Measurements from ENCODE around the gene TPSB2. TPM values are rescaled to one million over a fixed set of nuclear protein-coding genes. Genes with fewer than 3 reads are reported as not detected.
"Not testable (repeated sequence)": the region's sequence is repeated elsewhere in the genome, so short reads cannot be mapped to it uniquely, and the experiment has no call there.

The TPSB2 gene
- polyA plus RNA-seq, 1 experiment, result not detected

GRCh38 chr16:1276580-1276878, 46.5 kb upstream of the TPSB2 start:
- no peak for DNase-seq (ENCODE audit: low read depth)
- no peak for TF ChIP-seq CTCF (IDR thresholded peaks at IDR 0.05; ENCODE audit: insufficient read depth, low read depth, low read length)
- POLR2A ChIA-PET, result no interaction called here
- Histone ChIP-seq H3K27me3 (ENCODE audit: control insufficient read depth, insufficient read depth, low read length) (no peaks in the 10 kb centered on the region; the same call in 1 of the 2 replicates), H3K4me3 (ENCODE audit: low read depth, low read length) (no peak overlapping the region), H3K36me3 (ENCODE audit: control insufficient read depth, insufficient read depth, low read length) (no peaks in the 10 kb centered on the region)
- CTCF ChIA-PET, result interaction anchor here (1.0 kb wide), 1 partner anchor 24 kb away, joined by 4 read pairs; no protein-coding TSS in a partner anchor

GRCh38 chr16:1275791-1276579, 46.0 kb upstream of the TPSB2 start:
- Histone ChIP-seq H3K4me3 (ENCODE audit: low read depth, low read length) (no peak overlapping the region), H3K36me3 (ENCODE audit: control insufficient read depth, insufficient read depth, low read length) (no peaks in the 10 kb centered on the region), H3K27me3 (ENCODE audit: control insufficient read depth, insufficient read depth, low read length) (no peaks in the 10 kb centered on the region; the same call in 1 of the 2 replicates)
- ChIA-PET CTCF (interaction anchor here (1.0 kb wide), 1 partner anchor 25 kb away, joined by 4 read pairs; no protein-coding TSS in a partner anchor), POLR2A (no interaction called here)
- no peak for TF ChIP-seq CTCF (IDR thresholded peaks at IDR 0.05; ENCODE audit: insufficient read depth, low read depth, low read length)
- DNase-seq (ENCODE audit: low read depth), result no peak

DNA sequence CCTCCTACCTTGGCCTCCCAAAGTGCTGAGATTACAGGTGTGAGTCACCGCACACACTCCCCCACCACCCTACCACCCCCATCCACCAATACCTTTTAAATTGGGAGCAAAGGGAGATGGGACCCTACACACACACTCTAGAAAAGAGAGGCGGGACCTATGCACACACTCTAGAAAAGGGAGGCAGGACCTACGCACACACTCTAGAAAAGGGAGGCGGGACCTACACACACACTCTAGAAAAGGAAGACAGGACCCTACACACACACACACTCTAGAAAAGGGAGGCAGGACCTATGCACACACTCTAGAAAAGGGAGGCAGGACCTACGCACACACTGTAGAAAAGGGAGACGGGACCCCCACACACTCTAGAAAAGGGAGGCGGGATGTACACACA, 44.8 kb upstream of the TPSB2 start:
- no peak for DNase-seq (ENCODE audit: low read depth)
- Histone ChIP-seq H3K27me3 (ENCODE audit: control insufficient read depth, insufficient read depth, low read length) (no peaks in the 10 kb centered on the region; the same call in 1 of the 2 replicates), H3K36me3 (ENCODE audit: control insufficient read depth, insufficient read depth, low read length) (no peaks in the 10 kb centered on the region), H3K4me3 (ENCODE audit: low read depth, low read length) (no peak overlapping the region)
- no peak for TF ChIP-seq CTCF (IDR thresholded peaks at IDR 0.05; ENCODE audit: insufficient read depth, low read depth, low read length)
- CTCF ChIA-PET, result no interaction called here
- POLR2A ChIA-PET, result no interaction called here

GRCh38 chr16:1273816-1274215, 43.8 kb upstream of the TPSB2 start:
- H3K36me3 ChIP-seq (ENCODE audit: control insufficient read depth, insufficient read depth, low read length), result no peaks in the 10 kb centered on the region
- no peak overlapping the region for H3K4me3 ChIP-seq (ENCODE audit: low read depth, low read length)
- TF ChIP-seq CTCF (IDR thresholded peaks at IDR 0.05; ENCODE audit: insufficient read depth, low read depth, low read length), result no peak
- POLR2A ChIA-PET, result no interaction called here
- DNase-seq (ENCODE audit: low read depth), result no peak
- no peaks in the 10 kb centered on the region; the same call in 1 of the 2 replicates for H3K27me3 ChIP-seq (ENCODE audit: control insufficient read depth, insufficient read depth, low read length)
- CTCF ChIA-PET, result no interaction called here

DNA sequence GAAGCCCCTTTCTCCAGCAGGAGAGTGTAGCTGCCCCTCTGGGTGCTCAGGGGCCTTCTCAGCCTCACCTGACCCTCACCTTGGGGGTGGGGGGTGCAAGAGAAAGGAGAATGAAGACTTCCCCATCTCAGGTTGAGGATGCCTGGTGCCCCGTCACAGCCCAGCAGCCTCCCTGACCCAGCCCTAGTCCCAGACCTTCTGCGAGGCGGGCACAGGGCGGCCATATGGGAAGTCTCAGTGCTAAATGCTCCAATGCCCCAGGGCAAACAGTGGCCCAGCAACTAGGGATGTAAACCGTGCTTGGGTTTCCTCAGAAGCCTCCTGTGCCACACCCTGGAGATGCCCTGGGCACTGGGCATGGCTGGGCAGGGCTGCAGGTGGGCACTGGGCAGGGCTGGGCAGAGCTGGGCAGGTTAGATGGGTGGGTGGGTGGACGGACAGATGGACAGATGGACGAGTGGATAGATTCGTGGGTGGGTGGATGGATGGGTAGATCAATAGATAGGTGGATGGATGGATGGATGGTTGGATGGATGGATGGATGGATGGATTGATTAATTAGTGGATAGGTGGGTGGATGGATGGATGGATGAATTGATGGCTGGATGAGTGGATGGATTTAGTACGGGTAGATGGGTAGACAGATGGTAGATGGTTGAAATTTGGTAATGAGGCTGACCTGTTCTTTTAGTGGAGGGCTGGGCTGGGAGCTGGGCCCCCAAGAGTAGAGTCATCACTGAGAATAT, 42.6 kb upstream of the TPSB2 start:
- Histone ChIP-seq H3K4me3 (ENCODE audit: low read depth, low read length) (no peak overlapping the region), H3K27me3 (ENCODE audit: control insufficient read depth, insufficient read depth, low read length) (no peaks in the 10 kb centered on the region; the same call in 1 of the 2 replicates), H3K36me3 (ENCODE audit: control insufficient read depth, insufficient read depth, low read length) (no peaks in the 10 kb centered on the region)
- ChIA-PET CTCF (interaction anchor here (0.7 to 2.8 kb wide), 3 partner anchors 27 to 72 kb away, joined by 3 to 6 read pairs (median 4); no protein-coding TSS in a partner anchor), POLR2A (no interaction called here)
- TF ChIP-seq CTCF (IDR thresholded peaks at IDR 0.05; ENCODE audit: insufficient read depth, low read depth, low read length), result no peak
- DNase-seq (ENCODE audit: low read depth), result no peak

DNA sequence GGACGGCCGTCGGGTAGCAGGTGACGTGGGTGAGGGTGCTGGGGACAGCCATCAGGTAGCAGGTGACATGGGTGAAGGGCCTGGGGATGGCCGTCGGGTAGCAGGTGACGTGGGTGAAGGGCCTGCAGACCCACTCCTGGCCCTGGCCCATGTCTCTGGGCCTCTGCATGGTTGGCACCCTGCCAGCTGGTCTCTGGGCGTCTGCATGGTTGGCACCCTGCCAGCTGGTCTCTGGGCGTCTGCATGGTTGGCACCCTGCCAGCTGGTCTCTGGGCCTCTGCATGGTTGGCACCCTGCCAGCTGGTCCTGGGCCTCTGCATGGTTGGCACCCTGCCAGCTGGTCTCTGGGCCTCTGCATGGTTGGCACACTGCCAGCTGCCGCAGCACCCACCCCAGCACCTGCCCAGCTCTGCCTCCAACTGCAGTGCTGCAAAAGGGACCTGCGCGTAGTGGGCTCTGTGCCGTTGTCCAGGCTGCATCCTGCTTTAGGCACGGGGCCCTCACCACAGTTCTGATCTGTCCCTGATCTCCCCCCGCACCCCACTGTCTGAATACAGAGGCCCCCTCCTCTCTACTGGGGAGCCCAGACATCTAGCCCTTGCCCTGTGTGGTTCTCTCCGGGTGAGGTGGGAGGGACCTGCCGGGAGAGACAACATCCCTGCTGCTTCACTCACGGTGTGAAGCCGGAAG, 41.9 kb upstream of the TPSB2 start:
- DNase-seq (ENCODE audit: low read depth); H3K36me3 ChIP-seq (ENCODE audit: control insufficient read depth, insufficient read depth, low read length); H3K27me3 ChIP-seq (ENCODE audit: control insufficient read depth, insufficient read depth, low read length); H3K4me3 ChIP-seq (ENCODE audit: low read depth, low read length); POLR2A ChIA-PET: not testable (repeated sequence)
- CTCF ChIA-PET, result interaction anchor here (0.7 to 2.8 kb wide), 4 partner anchors 27 to 149 kb away, joined by 3 to 6 read pairs (median 4); no protein-coding TSS in a partner anchor
